Neural cell (in vitro differentiated cells): ENCODE results near the gene TACC2. TPM values are rescaled to one million over a fixed set of nuclear protein-coding genes. Genes with fewer than 3 reads are reported as not detected.

Experiments used
- H2AFZ ChIP-seq: fragments of 200-600, 300-800 bp; sonication (generic), shearing (Covaris generic); 2 replicates; pipeline ENCODE4 v1.6.0; 2014; ENCODE audit warnings: low read depth, mild to moderate bottlenecking, antibody characterized with exemption, low read length, moderate library complexity
- H3F3A ChIP-seq: fragments of 200-600 bp; shearing (Covaris generic); 2 replicates; pipeline ENCODE4 v1.6.1; 2016; ENCODE audit warnings: mild to moderate bottlenecking, moderate library complexity, mixed read lengths, antibody characterized with exemption, low read length; ENCODE audit not compliant: insufficient read depth, poor library complexity, severe bottlenecking
- H3K27ac ChIP-seq: fragments of 200-600, 300-800 bp; sonication (generic), shearing (Covaris generic); 2 replicates; pipeline ENCODE4 v1.5.1; 2014; ENCODE audit warnings: mild to moderate bottlenecking, low read length, moderate library complexity
- H3K27me3 ChIP-seq: fragments of 300-800, 200-600 bp; sonication (generic), shearing (Covaris generic); 2 replicates; pipeline ENCODE4 v1.6.0; 2014; ENCODE audit warnings: mild to moderate bottlenecking, low read depth, low read length, moderate library complexity; ENCODE audit not compliant: insufficient read depth
- H3K36me3 ChIP-seq: fragments of 300-800, 200-600 bp; sonication (generic), shearing (Covaris generic); 2 replicates; pipeline ENCODE4 v1.5.1; 2014; ENCODE audit warnings: mild to moderate bottlenecking, antibody characterized with exemption, low read length, moderate library complexity; ENCODE audit not compliant: insufficient read depth
- H3K4me2 ChIP-seq: fragments of 300-800, 200-600 bp; sonication (generic), shearing (Covaris generic); 2 replicates; pipeline ENCODE4 v1.6.0; 2014; ENCODE audit warnings: mild to moderate bottlenecking, low read length
- H3K4me3 ChIP-seq: fragments of 300-800, 200-600 bp; sonication (generic), shearing (Covaris generic); 2 replicates; pipeline ENCODE4 v1.5.1; 2014; ENCODE audit warnings: mild to moderate bottlenecking, low read length, moderate library complexity
- H3K79me2 ChIP-seq: fragments of 200-600 bp; shearing (Covaris generic); replicated peaks from 2 replicates; pipeline ENCODE4 v1.6.0; 2014; ENCODE audit warnings: mild to moderate bottlenecking, low read length, moderate library complexity; ENCODE audit not compliant: insufficient read depth
- H3K9ac ChIP-seq: fragments of 300-800, 200-600 bp; sonication (generic), shearing (Covaris generic); 2 replicates; pipeline ENCODE4 v1.6.1; 2016; ENCODE audit warnings: mild to moderate bottlenecking, low read length, mixed read lengths
- H3K9me2 ChIP-seq: fragments of 200-600 bp; shearing (Covaris generic); 2 replicates; pipeline ENCODE4 v1.6.1; 2016; ENCODE audit warnings: mild to moderate bottlenecking, low read length, mixed read lengths; ENCODE audit not compliant: insufficient read depth
- H3K9me3 ChIP-seq: fragments of 200-600, 300-800 bp; sonication (generic), shearing (Covaris generic); 2 replicates; pipeline ENCODE4 v1.6.1; 2016; ENCODE audit warnings: mild to moderate bottlenecking, mixed run types, low read length, moderate library complexity, mixed read lengths
- H4K20me1 ChIP-seq: fragments of 200-600 bp; shearing (Covaris generic); 2 replicates; pipeline ENCODE4 v1.6.1; 2016; ENCODE audit warnings: mild to moderate bottlenecking, mixed run types; ENCODE audit not compliant: insufficient read depth
- CTCF ChIP-seq: fragments of 450-650 bp; IDR thresholded peaks from 2 replicates; pipeline ENCODE4 v1.5.1; 2014; ENCODE audit warnings: antibody characterized with exemption, mild to moderate bottlenecking, moderate library complexity; ENCODE audit not compliant: poor library complexity, severe bottlenecking
- EP300 ChIP-seq: fragments of 450-650 bp; conservative IDR thresholded peaks from 2 replicates; pipeline ENCODE4 v1.6.1; 2014; ENCODE audit warnings: antibody characterized with exemption, mild to moderate bottlenecking, moderate library complexity; ENCODE audit not compliant: poor library complexity, severe bottlenecking
- EZH2 ChIP-seq: fragments of 200-600, 300-800 bp; shearing (Covaris generic), sonication (generic); IDR thresholded peaks from 2 replicates; pipeline ENCODE4 v1.6.1; 2014; ENCODE audit warnings: antibody characterized with exemption, low read length, borderline replicate concordance, mild to moderate bottlenecking; ENCODE audit not compliant: insufficient read depth, poor library complexity, severe bottlenecking
- MXI1 ChIP-seq: fragments of 450-650 bp; conservative IDR thresholded peaks from 2 replicates; pipeline ENCODE4 v1.6.1; 2014; ENCODE audit warnings: antibody characterized with exemption, mild to moderate bottlenecking; ENCODE audit not compliant: poor library complexity, severe bottlenecking
- POLR2AphosphoS5 ChIP-seq: IDR thresholded peaks from 2 replicates; pipeline ENCODE4 v1.6.1; 2012
- RAD21 ChIP-seq: fragments of 450-650 bp; conservative IDR thresholded peaks from 2 replicates; pipeline ENCODE4 v1.6.1; 2014; ENCODE audit warnings: antibody characterized with exemption, mild to moderate bottlenecking, moderate library complexity
- SMC3 ChIP-seq: fragments of 450-650 bp; conservative IDR thresholded peaks from 2 replicates; pipeline ENCODE4 v1.6.1; 2014; ENCODE audit warnings: antibody characterized with exemption, mild to moderate bottlenecking, moderate library complexity; ENCODE audit not compliant: poor library complexity
- TAF1 ChIP-seq: IDR thresholded peaks from 2 replicates; pipeline ENCODE4 v1.6.1; 2012; ENCODE audit warnings: low read depth
- polyA plus RNA-seq: library from polyadenylated mRNA; depleted of rRNA; stranded (reverse); fragments of >200 nt; gene quantifications from 2 replicates; pipeline ENCODE4 v1.2.3, GENCODE V29; 2014
- TF ChIP-seq, protein P1 (sequence below): IDR thresholded peaks from 2 replicates; pipeline ENCODE4 v1.6.1; 2012; ENCODE audit warnings: borderline replicate concordance

TACC2 gene
- polyA plus RNA-seq, 1 donor from 2014 or later, result 17.6 TPM

DNA sequence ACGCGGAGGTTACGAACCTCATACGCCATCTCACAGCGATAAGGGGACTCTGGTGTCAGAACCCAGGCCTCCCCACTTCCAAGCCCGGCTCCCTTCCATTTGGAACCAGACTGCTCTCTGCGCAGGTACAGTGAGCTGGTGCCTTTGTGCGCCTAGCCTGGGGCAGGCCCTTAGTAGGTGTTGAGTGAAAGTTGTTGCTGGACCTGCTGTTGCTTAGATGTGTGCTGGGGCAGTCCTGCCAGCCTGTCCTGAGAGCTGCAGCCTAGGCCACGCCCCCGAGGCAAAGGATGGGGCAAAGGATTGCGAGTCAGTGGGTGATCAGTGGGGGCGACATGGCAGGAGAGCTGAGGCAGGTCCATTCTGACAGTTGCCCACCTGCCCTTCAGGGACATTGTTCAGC lies 209.7 kb downstream of the TACC2 start:
- Histone ChIP-seq H3K36me3 (peaks cover 5% of the 10 kb centered on the region), H3K4me3 (no peak overlapping the region), H3K9me3 (no peaks in the 10 kb centered on the region), H3K79me2 (peaks cover 5% of the 10 kb centered on the region), H3K27ac (no peak overlapping the region), H2AFZ (no peak overlapping the region), H3K27me3 (no peaks in the 10 kb centered on the region), H4K20me1 (no peaks in the 10 kb centered on the region), H3K9ac (no peak overlapping the region), H3F3A (no peaks in the 10 kb centered on the region), H3K4me2 (no peak overlapping the region), H3K9me2 (no peaks in the 10 kb centered on the region)
- no peak for TF ChIP-seq RAD21
- TF ChIP-seq CTCF, result no peak
- no peak for TF ChIP-seq EP300

DNA sequence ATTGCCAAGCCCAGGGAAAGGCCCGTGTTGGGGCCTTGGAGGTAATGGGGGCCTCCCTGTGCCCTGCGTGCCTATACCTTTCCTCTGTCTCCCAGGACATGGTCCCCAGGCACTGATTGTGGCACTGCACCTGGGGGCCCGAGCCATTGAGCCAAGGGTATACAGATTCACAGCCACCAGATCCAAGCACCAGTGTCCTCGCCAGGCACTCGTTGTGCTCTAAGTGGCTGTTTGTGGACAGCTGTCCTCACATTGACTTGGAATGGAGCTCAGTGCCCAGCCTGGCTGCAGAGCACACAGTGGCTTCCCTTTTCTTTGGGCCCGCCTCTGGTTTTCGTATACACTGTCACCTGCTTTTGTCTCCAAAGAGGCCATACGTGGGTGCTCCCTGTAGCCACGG lies 210.1 kb downstream of the TACC2 start:
- Histone ChIP-seq H2AFZ (no peak overlapping the region), H3K9me2 (no peaks in the 10 kb centered on the region), H3K4me2 (no peak overlapping the region), H3K9ac (no peak overlapping the region), H4K20me1 (no peaks in the 10 kb centered on the region), H3K79me2 (peaks cover under 1% of the 10 kb centered on the region), H3K27ac (no peak overlapping the region), H3K36me3 (peaks cover 5% of the 10 kb centered on the region), H3K4me3 (no peak overlapping the region), H3K27me3 (no peaks in the 10 kb centered on the region), H3K9me3 (no peaks in the 10 kb centered on the region), H3F3A (no peaks in the 10 kb centered on the region)
- no peak for TF ChIP-seq CTCF

DNA sequence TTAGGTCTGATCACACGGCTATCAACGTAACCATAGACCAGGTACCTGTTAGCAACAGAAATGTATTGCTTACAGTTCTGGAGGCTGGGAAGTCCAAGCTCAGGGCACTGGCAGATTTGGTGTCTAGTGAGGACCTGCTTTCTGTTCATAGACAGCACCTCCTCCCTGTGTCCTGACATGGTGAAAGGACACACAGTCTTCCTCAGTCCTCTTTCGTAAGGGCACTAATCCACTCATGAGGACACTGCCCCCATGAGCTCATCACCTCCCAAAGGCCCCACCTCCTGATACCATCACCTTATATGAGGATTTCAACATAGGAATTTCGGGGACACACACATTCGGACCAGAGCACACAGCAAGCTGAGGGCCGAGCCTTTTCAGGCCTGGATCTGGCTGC lies 210.7 kb downstream of the TACC2 start:
- Histone ChIP-seq H3K4me3 (no peak overlapping the region), H3K27me3 (no peaks in the 10 kb centered on the region), H3F3A (no peaks in the 10 kb centered on the region), H3K9me3 (no peaks in the 10 kb centered on the region), H3K9me2 (no peaks in the 10 kb centered on the region), H3K27ac (no peak overlapping the region), H2AFZ (no peak overlapping the region), H3K79me2 (no peaks in the 10 kb centered on the region), H4K20me1 (no peaks in the 10 kb centered on the region), H3K36me3 (peaks cover 5% of the 10 kb centered on the region), H3K9ac (no peak overlapping the region), H3K4me2 (no peak overlapping the region)
- TF ChIP-seq SMC3 (no peak), CTCF (no peak), POLR2AphosphoS5 (no peak), EZH2 (no peak), TAF1 (no peak), EP300 (no peak), MXI1 (no peak), RAD21 (no peak)
- TF ChIP-seq, protein P1, sequence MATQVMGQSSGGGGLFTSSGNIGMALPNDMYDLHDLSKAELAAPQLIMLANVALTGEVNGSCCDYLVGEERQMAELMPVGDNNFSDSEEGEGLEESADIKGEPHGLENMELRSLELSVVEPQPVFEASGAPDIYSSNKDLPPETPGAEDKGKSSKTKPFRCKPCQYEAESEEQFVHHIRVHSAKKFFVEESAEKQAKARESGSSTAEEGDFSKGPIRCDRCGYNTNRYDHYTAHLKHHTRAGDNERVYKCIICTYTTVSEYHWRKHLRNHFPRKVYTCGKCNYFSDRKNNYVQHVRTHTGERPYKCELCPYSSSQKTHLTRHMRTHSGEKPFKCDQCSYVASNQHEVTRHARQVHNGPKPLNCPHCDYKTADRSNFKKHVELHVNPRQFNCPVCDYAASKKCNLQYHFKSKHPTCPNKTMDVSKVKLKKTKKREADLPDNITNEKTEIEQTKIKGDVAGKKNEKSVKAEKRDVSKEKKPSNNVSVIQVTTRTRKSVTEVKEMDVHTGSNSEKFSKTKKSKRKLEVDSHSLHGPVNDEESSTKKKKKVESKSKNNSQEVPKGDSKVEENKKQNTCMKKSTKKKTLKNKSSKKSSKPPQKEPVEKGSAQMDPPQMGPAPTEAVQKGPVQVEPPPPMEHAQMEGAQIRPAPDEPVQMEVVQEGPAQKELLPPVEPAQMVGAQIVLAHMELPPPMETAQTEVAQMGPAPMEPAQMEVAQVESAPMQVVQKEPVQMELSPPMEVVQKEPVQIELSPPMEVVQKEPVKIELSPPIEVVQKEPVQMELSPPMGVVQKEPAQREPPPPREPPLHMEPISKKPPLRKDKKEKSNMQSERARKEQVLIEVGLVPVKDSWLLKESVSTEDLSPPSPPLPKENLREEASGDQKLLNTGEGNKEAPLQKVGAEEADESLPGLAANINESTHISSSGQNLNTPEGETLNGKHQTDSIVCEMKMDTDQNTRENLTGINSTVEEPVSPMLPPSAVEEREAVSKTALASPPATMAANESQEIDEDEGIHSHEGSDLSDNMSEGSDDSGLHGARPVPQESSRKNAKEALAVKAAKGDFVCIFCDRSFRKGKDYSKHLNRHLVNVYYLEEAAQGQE, result no peak
